SU-DHL-6 (cell line): ENCODE data around the gene ZNF594.
"Not testable (repeated sequence)": the region's sequence is repeated elsewhere in the genome, so short reads cannot be mapped to it uniquely, and the experiment has no call there.

Source experiments
- H2AFZ ChIP-seq: fragments of 200-600 bp; sonication (generic); 2 replicates; pipeline ENCODE4 v1.6.1; 2014; ENCODE audit warnings: low read depth, mild to moderate bottlenecking, moderate library complexity, mixed read lengths, antibody characterized with exemption, low read length; ENCODE audit not compliant: severe bottlenecking
- H3F3A ChIP-seq: fragments of 200-600 bp; shearing (Covaris generic); 2 replicates; pipeline ENCODE4 v1.6.0; 2016; ENCODE audit warnings: antibody characterized with exemption, mild to moderate bottlenecking; ENCODE audit not compliant: insufficient read depth
- H3K27ac ChIP-seq: fragments of 200-600 bp; sonication (generic); 2 replicates; pipeline ENCODE4 v1.5.1; 2016; ENCODE audit warnings: low read depth, mild to moderate bottlenecking, low read length, moderate library complexity, mixed read lengths
- H3K27me3 ChIP-seq: fragments of 200-600 bp; sonication (generic), shearing (Covaris generic); 2 replicates; pipeline ENCODE4 v1.6.0; 2014; ENCODE audit warnings: mild to moderate bottlenecking, low read length
- H3K36me3 ChIP-seq: fragments of 200-600 bp; sonication (generic); 2 replicates; pipeline ENCODE4 v1.6.1; 2014; ENCODE audit warnings: mild to moderate bottlenecking, low read length, mixed read lengths
- H3K4me2 ChIP-seq: fragments of 300-600, 200-600 bp; shearing (Covaris generic), sonication (generic); 2 replicates; pipeline ENCODE4 v1.6.0; 2014; ENCODE audit warnings: low read length, low read depth, mild to moderate bottlenecking; ENCODE audit not compliant: poor library complexity, severe bottlenecking
- H3K4me3 ChIP-seq: fragments of 200-600 bp; sonication (generic); 2 replicates; pipeline ENCODE4 v1.5.1; 2014; ENCODE audit warnings: antibody characterized with exemption, low read length, mild to moderate bottlenecking, mixed read lengths; ENCODE audit not compliant: insufficient read depth, poor library complexity, severe bottlenecking
- H3K79me2 ChIP-seq: fragments of 200-600 bp; sonication (generic); 2 replicates; pipeline ENCODE4 v1.6.1; 2014; ENCODE audit warnings: mild to moderate bottlenecking, low read length, moderate library complexity; ENCODE audit not compliant: insufficient read depth
- H3K9ac ChIP-seq: fragments of 200-600 bp; sonication (generic); 2 replicates; pipeline ENCODE4 v1.7.0; 2014; ENCODE audit warnings: mild to moderate bottlenecking, low read length
- H3K9me2 ChIP-seq: fragments of 200-600 bp; sonication (generic); replicated peaks from 2 replicates; pipeline ENCODE4 v1.6.1; 2014; ENCODE audit warnings: low read length; ENCODE audit not compliant: insufficient read depth
- H3K9me3 ChIP-seq: fragments of 200-600 bp; sonication (generic); 2 replicates; pipeline ENCODE4 v1.6.1; 2014; ENCODE audit warnings: low read length, mixed read lengths; ENCODE audit not compliant: insufficient read depth
- H4K20me1 ChIP-seq: fragments of 200-600 bp; sonication (generic); 2 replicates; pipeline ENCODE4 v1.6.1; 2014; ENCODE audit warnings: low read depth, mild to moderate bottlenecking, antibody characterized with exemption, low read length, moderate library complexity, mixed read lengths
- EZH2phosphoT487 ChIP-seq: fragments of 200-600 bp; sonication (generic), shearing (Covaris generic); conservative IDR thresholded peaks from 2 replicates; pipeline ENCODE4 v1.6.1; 2018; ENCODE audit warnings: mild to moderate bottlenecking, antibody characterized with exemption, low read length, moderate library complexity, mixed read lengths
- TF ChIP-seq, protein P1 (sequence below): fragments of 200-600 bp; sonication (generic); IDR thresholded peaks from one replicate; pipeline ENCODE4 v1.5.1; 2017; ENCODE audit warnings: antibody characterized with exemption, mild to moderate bottlenecking, low read length, moderate library complexity; ENCODE audit not compliant: insufficient read depth, poor library complexity, severe bottlenecking

Gene ZNF594

DNA sequence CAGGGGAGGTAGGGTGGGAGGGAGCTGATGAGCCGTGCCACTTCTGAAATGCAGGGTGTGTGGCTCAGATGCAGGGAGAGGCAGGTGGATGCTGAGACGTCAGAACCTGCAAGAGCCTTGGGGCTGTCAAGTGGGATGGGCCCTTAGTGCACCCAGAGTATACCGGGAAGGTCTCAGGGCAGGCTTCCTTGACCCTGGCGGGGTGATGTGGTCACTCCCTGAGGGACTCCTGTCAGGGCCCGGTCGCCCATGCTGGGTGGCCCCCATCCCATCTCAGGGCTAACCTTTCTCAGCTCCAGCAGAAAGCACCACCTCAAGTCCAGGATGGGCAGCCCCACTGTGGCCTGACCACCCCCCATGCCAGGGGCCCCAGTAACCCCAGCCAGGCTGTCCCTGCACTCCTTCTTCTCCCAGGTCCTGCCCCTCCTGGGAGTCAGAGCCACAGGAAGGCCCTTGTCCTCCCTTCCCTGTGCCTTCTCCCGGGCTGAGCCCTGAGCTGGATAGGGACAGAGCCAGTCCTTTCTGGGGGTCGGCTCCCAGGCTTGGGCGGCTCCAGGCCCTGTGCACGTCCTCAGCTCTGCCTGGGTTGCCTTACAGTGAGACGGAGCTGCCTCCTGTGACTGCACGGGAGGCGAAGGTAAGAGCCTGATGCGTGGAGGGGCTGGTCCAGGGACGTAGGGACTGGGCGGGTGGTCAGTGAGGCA is 59.7 kb downstream of the ZNF594 start:
- H3K79me2 ChIP-seq, H3K9ac ChIP-seq, H3K9me2 ChIP-seq, H3K4me3 ChIP-seq, H3K9me3 ChIP-seq, H3K4me2 ChIP-seq, H3F3A ChIP-seq, H4K20me1 ChIP-seq, H3K27ac ChIP-seq, H2AFZ ChIP-seq, H3K27me3 ChIP-seq, H3K36me3 ChIP-seq: not testable (repeated sequence)

DNA sequence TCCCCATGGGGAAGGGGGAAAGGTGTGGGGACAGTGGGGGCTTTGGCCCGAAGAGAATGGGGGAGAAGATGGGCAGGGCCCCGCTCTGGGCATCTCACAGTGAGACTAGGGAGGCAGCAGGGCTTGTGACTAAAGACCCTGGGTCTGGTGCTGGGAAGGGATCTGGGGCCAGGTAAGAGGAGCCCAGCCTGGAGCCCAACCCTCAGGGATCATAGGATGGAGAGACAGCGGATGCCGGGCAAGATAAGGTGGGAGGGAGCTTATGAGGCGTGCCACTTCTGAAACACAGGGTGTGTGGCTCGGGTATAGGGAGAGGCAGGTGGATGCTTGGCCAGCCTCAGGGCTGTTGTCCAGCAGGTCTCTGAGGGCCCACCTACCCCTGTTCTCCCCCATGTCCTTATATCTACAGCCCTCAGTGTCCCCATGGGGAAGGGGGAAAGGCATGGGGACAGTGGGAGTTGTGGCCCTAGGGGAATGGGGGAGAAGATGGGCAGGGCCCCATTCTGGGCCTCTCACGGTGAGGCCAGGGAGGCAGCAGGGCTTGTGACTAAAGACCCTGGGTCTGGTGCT is 60.4 kb downstream of the ZNF594 start:
- no peak for TF ChIP-seq EZH2phosphoT487
- TF ChIP-seq, protein P1, sequence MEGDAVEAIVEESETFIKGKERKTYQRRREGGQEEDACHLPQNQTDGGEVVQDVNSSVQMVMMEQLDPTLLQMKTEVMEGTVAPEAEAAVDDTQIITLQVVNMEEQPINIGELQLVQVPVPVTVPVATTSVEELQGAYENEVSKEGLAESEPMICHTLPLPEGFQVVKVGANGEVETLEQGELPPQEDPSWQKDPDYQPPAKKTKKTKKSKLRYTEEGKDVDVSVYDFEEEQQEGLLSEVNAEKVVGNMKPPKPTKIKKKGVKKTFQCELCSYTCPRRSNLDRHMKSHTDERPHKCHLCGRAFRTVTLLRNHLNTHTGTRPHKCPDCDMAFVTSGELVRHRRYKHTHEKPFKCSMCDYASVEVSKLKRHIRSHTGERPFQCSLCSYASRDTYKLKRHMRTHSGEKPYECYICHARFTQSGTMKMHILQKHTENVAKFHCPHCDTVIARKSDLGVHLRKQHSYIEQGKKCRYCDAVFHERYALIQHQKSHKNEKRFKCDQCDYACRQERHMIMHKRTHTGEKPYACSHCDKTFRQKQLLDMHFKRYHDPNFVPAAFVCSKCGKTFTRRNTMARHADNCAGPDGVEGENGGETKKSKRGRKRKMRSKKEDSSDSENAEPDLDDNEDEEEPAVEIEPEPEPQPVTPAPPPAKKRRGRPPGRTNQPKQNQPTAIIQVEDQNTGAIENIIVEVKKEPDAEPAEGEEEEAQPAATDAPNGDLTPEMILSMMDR, result no peak
- no peak overlapping the region for H3K9ac ChIP-seq
- no peaks in the 10 kb centered on the region for H4K20me1 ChIP-seq
- no peak overlapping the region for H2AFZ ChIP-seq
- no peak overlapping the region for H3K27ac ChIP-seq
- H3K4me3 ChIP-seq, result no peak overlapping the region
- H3K9me3 ChIP-seq, result no peaks in the 10 kb centered on the region
- no peaks in the 10 kb centered on the region for H3K36me3 ChIP-seq
- no peaks in the 10 kb centered on the region for H3K27me3 ChIP-seq
- H3K9me2 ChIP-seq, result no peaks in the 10 kb centered on the region
- no peaks in the 10 kb centered on the region for H3F3A ChIP-seq
- H3K4me2 ChIP-seq, result no peak overlapping the region
- H3K79me2 ChIP-seq, result no peaks in the 10 kb centered on the region

DNA sequence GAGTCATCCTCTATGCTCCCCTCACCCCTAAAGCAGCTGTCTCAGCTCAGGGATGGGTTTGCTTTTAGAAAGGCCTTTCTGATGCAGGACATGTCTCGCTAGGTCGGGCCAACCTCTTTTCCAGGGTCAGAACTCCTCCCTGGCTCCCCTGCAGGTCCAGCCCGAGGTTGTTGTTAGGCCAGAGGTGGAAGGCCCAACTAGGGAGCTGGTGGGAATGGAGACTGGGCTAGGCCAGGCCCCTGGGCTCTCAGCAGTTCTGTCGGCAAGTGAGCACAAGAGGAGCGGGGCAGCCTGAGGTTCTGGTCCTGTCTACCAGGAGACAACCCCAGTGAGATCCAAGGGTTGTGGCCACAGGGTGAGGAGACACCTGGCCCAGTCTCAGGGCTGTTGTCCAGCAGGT is 61.0 kb downstream of the ZNF594 start:
- H3K9me3 ChIP-seq, H2AFZ ChIP-seq, H3K27ac ChIP-seq, H3K27me3 ChIP-seq, H3F3A ChIP-seq, H3K9ac ChIP-seq, H3K36me3 ChIP-seq, H4K20me1 ChIP-seq, H3K4me2 ChIP-seq, H3K4me3 ChIP-seq, H3K9me2 ChIP-seq, H3K79me2 ChIP-seq: not testable (repeated sequence)

DNA sequence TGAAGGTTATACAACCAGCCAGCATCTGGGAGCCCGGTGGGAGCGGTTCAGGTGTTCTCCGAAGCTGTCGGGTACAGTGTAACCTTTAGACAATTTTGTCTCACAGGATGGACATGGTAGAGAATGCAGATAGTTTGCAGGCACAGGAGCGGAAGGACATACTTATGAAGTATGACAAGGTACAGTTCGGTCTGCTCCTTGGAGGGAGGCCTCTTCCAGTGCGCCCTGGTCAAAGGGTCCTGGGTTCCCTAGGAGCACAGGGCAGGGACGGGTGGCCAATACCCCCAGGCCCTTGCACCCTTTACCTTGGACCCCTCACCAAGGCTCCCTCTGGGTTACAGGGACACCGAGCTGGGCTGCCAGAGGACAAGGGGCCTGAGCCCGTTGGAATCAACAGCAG is 61.4 kb downstream of the ZNF594 start:
- not testable (repeated sequence) for H3K36me3 ChIP-seq, H3K9me3 ChIP-seq, H3K9me2 ChIP-seq, H3F3A ChIP-seq, H3K79me2 ChIP-seq, H2AFZ ChIP-seq, H3K4me3 ChIP-seq, H4K20me1 ChIP-seq, H3K4me2 ChIP-seq, H3K9ac ChIP-seq, H3K27me3 ChIP-seq, H3K27ac ChIP-seq

DNA sequence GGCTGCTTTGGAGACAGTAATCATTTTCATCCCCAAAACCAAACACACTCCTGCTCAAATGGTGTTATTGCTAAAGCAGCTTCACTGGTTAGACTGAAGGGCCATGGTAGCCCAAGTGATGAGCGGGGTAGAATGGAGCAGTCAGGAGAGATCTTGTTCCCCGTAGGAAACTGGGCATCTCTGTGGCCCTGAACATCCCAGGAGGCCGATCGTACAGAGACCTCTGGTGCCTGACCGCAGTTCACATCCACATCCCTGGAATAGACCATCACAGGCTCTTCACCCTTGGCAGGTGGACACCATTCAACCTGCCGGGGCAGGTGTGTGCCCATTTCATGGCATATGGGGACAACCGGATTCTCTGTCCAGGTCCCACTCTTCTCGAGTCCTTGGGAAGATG is 61.9 kb downstream of the ZNF594 start:
- H3K9me2 ChIP-seq, result not testable (repeated sequence)

More for the DNA sequence above, 61.9 kb downstream of the ZNF594 start:
- H3K36me3 ChIP-seq, H4K20me1 ChIP-seq, H3K79me2 ChIP-seq, H2AFZ ChIP-seq, H3K9me3 ChIP-seq, H3K4me2 ChIP-seq, H3F3A ChIP-seq, H3K27ac ChIP-seq, H3K4me3 ChIP-seq, H3K27me3 ChIP-seq, H3K9ac ChIP-seq: not testable (repeated sequence)
